Mucosa of descending colon (tissue), 3 donors: ENCODE data around the gene AEBP1. TPM values are rescaled to one million over a fixed set of nuclear protein-coding genes. Genes with fewer than 3 reads are reported as not detected.

Source experiments
- ATAC-seq: fragments of 200-7000 bp; cut with Tn5 transposase; one replicate; pipeline ENCODE4 v1.9.1; 2020; ENCODE audit warnings: mild to moderate bottlenecking, moderate library complexity
- DNase-seq, 3 donors: peaks; one replicate each; pipeline ENCODE4 v3.0.0-alpha.2; 2020
- H3K36me3 ChIP-seq: fragments of 200-600 bp; one replicate; pipeline ENCODE4 v1.8.0; 2021; ENCODE audit warnings: low read depth, mild to moderate bottlenecking
- H3K4me1 ChIP-seq: fragments of 200-600 bp; one replicate; pipeline ENCODE4 v1.8.0; 2021; ENCODE audit warnings: low read depth, mild to moderate bottlenecking
- H3K4me3 ChIP-seq: fragments of 200-600 bp; one replicate; pipeline ENCODE4 v1.8.0; 2021; ENCODE audit warnings: mild to moderate bottlenecking
- H3K9me3 ChIP-seq: fragments of 200-600 bp; one replicate; pipeline ENCODE4 v1.8.0; 2021; ENCODE audit warnings: mild to moderate bottlenecking
- CTCF ChIP-seq: fragments of 200-600 bp; IDR thresholded peaks from one replicate; pipeline ENCODE4 v1.8.0; 2022; ENCODE audit warnings: antibody characterized with exemption, mild to moderate bottlenecking
- intact Hi-C, 2 donors: fragments of 100-400 bp; cut with DNase I in 1 of 2; cut with micrococcal nuclease in 1 of 2; formaldehyde crosslinking; loops; one replicate each; pipeline versions ENCODE4 v1.11.0 to v1.11.1; 2022; cut with DNase I, micrococcal nuclease
- total RNA-seq, 3 donors: library from RNA; stranded (reverse); fragmentation: NEBNext Ultra II Directional in 2 of 3; extraction: Animal tissue kit (Norgen Biotek cat#: 25700) in 2 of 3; gene quantifications; one replicate each; pipeline versions ENCODE4 v1.2.1 to v1.2.4, GENCODE V29; 2021 to 2023
- donor health status: DM: no; HTN: no; CAD: no; lungs with moderate emphysema.
- donor health status: DM: no; HTN: no; CAD: no.
- donor health status: DM: no; HTN: yes; CAD: no.

Gene AEBP1
- total RNA-seq, 3 donors from 2014 or later, result 14.1 to 130 (median 42.2) TPM

DNA sequence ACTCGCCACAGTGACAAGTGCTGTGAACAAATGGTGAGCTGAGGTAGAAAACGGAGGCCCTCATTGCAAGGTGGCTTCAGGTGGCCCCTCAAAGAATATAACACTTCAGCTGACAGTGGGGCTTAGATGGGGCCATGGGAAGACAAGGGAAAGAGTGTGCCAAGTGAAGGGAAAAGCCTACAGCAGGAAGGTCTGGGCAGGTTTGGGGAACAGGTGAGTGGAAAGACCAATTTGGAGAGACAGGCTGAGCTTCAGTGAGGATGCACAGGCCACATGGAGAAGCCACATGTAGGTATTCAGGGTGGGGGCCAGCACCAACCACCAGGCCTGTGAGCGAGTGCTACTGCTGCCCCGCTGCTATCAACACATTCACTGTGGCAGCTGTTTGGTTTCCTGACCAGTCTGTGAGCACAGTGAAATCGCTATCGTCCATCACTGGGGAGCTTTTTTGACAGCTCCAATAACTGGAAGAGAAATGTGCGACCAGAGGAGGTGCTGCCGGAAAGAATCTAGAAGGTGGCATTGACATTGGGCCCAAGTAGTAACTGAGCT is 15.8 kb downstream of the AEBP1 start:
- intact Hi-C loops, result no loop called here
- H3K9me3 ChIP-seq, result no peaks in the 10 kb centered on the region

DNA sequence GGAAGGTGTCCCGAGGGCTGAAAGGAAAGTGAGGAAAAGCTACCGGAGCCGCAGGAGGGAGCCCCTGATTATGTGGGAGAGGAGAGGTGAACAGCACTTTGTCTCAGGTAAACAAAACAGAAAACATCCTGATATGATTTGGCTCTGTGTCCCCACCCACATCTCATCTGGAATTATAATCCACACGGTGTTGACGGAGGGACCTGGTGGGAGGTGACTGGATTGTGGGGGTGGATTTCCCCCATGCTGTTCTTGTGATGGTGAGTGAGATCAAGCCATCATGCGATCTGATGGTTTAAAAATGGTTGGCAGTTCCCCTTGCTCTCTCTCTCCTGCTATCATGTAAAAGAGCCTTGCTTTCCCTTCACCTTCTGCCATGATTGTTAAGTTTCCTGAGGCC is 16.2 kb downstream of the AEBP1 start:
- no peak overlapping the region for H3K4me3 ChIP-seq
- no peak for ATAC-seq
- peaks cover 8% of the 10 kb centered on the region for H3K4me1 ChIP-seq
- no peak for DNase-seq
- no peak for TF ChIP-seq CTCF
- no peaks in the 10 kb centered on the region for H3K9me3 ChIP-seq
- no peaks in the 10 kb centered on the region for H3K36me3 ChIP-seq
- intact Hi-C loops, result no loop called here

More for the DNA sequence above, 15.8 kb downstream of the AEBP1 start:
- no peaks in the 10 kb centered on the region for H3K36me3 ChIP-seq
- peaks cover 8% of the 10 kb centered on the region for H3K4me1 ChIP-seq
- H3K4me3 ChIP-seq, result no peak overlapping the region
- DNase-seq (no peak), ATAC-seq (no peak)
- no peak for TF ChIP-seq CTCF

DNA sequence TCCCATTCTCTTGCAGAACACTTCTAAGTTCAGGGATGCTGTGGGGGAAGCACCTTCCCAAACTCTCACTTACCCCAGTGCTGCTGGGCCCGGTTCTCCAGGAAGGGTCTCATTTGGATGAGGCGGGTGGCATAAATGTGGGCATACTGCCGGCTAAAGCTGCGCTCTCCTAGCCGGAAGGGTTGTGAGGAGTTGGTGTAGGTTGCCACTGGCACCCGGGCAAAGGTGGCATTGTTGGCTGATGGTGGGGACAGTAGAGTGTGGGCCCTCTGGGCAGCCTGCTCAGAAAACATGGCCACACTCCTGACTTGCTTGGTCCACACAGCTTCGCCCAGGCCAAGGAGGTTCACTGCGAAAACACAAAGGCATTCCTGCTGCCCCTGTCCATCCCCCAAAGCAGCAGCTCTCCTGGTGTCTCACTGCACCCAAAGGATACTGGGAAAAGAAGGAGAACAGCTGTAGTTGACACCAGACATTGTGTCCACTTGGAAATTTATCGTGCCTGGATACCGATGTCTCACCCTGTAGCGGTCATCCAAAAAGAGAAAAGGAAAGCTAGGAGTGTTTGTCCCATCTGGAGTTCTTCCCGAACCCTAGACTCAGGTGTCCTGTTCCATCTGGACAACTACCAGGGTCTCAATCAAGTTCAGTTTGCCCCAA is 17.7 kb downstream of the AEBP1 start:
- intact Hi-C loops, result no loop called here
- ATAC-seq, result no peak
- Histone ChIP-seq H3K4me1 (peaks cover 8% of the 10 kb centered on the region), H3K36me3 (no peaks in the 10 kb centered on the region), H3K4me3 (no peak overlapping the region), H3K9me3 (no peaks in the 10 kb centered on the region)
- DNase-seq, result no peak
- TF ChIP-seq CTCF, result no peak

GRCh38 chr7:44122529-44122928 is 18.4 kb downstream of the AEBP1 start:
- H3K36me3 ChIP-seq, result no peaks in the 10 kb centered on the region
- no peak for TF ChIP-seq CTCF
- no peak overlapping the region for H3K4me3 ChIP-seq
- intact Hi-C loops, result no loop called here
- ATAC-seq (no peak), DNase-seq (no peak)
- peaks cover 8% of the 10 kb centered on the region for H3K4me1 ChIP-seq
- no peaks in the 10 kb centered on the region for H3K9me3 ChIP-seq

GRCh38 chr7:44123190-44124003 is 19.3 kb downstream of the AEBP1 start, which contains the start of gene POLD2:
Gene POLD2, minus strand, starts transcription at chr7:44123548. Its CDS starts 1,495 bp downstream, at chr7:44122053.
- Histone ChIP-seq H3K36me3 (no peaks in the 10 kb centered on the region), H3K4me1 (peaks cover 8% of the 10 kb centered on the region), H3K4me3 (peak within 1 kb of the TSS; percentile 50), H3K9me3 (no peaks in the 10 kb centered on the region)
- intact Hi-C loops, result no loop called here
- TF ChIP-seq CTCF, result no peak
- DNase-seq, result peak; percentile 97 to 99 (median 98)
- peak; percentile 99 for ATAC-seq
